ENCODE data around the gene HSD17B12.
A peak's percentile ranks its signal among the peaks of the same experiment; 100 is the strongest.

The HSD17B12 gene

DNA sequence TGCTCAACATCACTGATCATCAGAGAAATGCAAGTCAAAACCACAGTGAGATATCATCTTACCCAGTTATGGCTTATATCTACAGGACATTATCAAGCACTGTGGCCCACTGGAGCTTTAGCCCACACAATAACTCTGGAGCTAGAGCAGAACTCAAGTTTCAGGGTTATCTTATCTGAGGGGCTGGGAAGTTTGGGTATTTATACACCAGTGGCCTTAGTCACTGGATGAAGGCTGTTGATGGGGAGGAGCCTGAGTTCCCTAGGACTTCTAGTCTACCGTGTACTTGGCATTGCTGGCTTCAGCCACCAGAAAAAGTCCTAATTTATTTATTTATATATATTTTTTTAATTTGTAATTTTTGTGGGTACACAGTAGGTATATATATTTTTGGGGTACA, 19.3 kb downstream of the HSD17B12 start:
- TF ChIP-seq, protein P1, sequence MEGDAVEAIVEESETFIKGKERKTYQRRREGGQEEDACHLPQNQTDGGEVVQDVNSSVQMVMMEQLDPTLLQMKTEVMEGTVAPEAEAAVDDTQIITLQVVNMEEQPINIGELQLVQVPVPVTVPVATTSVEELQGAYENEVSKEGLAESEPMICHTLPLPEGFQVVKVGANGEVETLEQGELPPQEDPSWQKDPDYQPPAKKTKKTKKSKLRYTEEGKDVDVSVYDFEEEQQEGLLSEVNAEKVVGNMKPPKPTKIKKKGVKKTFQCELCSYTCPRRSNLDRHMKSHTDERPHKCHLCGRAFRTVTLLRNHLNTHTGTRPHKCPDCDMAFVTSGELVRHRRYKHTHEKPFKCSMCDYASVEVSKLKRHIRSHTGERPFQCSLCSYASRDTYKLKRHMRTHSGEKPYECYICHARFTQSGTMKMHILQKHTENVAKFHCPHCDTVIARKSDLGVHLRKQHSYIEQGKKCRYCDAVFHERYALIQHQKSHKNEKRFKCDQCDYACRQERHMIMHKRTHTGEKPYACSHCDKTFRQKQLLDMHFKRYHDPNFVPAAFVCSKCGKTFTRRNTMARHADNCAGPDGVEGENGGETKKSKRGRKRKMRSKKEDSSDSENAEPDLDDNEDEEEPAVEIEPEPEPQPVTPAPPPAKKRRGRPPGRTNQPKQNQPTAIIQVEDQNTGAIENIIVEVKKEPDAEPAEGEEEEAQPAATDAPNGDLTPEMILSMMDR (conservative IDR thresholded peaks at IDR 0.05): no peak
- no peak for TF ChIP-seq ZFX (IDR thresholded peaks at IDR 0.05)
- H3K27ac ChIP-seq: no peak overlapping the region

DNA sequence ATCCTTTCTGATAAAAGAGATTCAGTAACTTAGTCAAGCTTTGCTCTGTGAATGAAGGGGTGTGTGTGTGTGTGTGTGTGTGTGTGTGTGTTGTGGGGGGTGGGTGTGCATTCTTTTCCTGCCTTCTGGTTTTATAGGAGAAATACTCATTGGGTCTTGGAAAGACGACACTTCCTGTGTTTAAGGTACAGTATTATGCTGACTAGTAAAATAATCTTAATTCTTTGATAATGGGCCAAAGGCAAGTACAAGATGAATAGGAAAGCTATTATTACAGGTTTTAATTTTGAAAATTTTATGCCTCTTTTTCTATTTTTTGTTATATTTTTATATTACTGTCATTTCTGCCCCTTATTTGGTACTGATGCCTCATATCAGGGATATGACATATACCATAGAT, 26.1 kb downstream of the HSD17B12 start:
- no peak overlapping the region for H3K27ac ChIP-seq
- TF ChIP-seq, protein P1 (conservative IDR thresholded peaks at IDR 0.05): no peak
- no peak for TF ChIP-seq ZFX (IDR thresholded peaks at IDR 0.05)

DNA sequence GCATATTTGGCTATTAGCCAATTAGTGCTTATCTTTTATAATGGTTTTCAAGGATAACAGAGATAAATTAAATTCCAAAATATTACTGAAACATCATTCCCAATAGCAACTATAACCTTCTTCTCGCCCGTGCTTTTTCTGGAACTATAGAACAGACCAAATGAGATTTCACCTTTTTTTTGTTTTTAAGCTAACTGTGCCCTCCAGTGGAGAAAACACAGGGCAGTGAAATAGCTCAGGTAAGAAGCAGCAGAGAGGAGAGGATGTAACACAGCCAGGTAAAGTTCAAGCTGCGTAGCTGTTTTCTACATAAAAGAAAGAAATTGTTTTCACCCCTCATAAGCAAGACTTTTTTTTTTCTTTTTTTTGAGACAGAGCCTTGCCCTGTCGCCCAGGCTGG, 28.2 kb downstream of the HSD17B12 start:
- H3K27ac ChIP-seq: no peak overlapping the region
- no peak for TF ChIP-seq ZFX (IDR thresholded peaks at IDR 0.05)
- TF ChIP-seq, protein P1 (conservative IDR thresholded peaks at IDR 0.05): peak; percentile 76

DNA sequence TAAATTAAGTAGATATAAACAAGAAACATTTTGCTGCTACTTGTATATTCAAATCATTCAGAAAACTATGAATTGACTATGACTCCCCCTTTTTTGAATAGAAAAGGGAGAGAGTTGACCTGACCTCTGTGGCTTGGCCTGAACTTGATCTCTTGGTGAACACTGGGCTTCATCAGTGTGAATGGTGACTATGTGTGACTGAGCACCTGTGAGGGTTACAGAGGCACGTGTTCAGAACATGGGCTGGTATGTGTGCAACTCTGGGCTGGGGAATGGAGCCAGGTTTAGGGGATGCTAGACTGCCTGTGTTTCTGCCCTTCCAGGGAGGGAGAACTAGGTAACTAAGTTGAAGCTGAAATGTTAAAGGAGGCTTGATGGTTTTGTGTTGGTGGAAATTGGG, 29.2 kb downstream of the HSD17B12 start:
- H3K27ac ChIP-seq: no peak overlapping the region
- TF ChIP-seq, protein P1 (conservative IDR thresholded peaks at IDR 0.05): no peak

DNA sequence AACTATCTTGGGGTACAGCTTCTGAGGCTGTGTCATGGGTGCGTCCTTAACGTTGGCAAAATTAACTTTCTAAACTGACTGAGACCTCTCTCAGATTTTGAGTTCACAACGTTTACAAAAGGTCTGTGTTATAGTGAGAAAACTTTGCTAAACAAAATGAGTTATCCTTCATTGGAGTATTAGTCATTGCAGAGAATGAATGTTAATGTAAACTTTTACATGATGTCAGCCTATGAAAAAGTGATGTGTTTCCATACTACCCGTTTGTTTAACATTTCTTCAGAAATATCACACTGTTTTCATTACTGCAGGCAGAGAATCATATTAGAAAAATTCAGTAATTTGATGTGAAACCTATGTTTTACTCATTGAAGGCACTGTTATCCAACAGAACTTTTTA, 32.1 kb downstream of the HSD17B12 start:
- no peak overlapping the region for H3K27ac ChIP-seq
- TF ChIP-seq, protein P1 (conservative IDR thresholded peaks at IDR 0.05): no peak
- no peak for TF ChIP-seq ZFX (IDR thresholded peaks at IDR 0.05)

DNA sequence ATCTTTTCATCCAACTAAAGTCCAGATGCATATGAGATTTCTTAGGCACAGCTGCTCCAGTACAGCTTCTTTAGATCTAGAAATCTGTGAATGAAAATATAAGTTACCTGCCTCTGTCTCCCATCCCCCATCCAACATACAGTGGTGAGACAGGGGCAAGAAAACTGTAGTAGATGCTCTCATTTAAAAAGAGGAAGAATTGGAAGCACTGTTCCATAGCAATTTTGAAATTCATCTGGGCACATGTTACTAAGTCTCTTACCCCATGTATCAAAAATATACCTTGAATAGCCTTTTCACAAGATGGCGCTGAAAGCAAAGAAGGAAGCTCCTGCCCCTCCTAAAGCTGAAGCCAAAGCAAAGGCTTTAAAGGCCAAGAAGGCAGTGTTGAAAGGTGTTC, 37.8 kb downstream of the HSD17B12 start:
- no peak for TF ChIP-seq ZFX (IDR thresholded peaks at IDR 0.05)
- TF ChIP-seq, protein P1 (conservative IDR thresholded peaks at IDR 0.05): no peak
- no peak overlapping the region for H3K27ac ChIP-seq

DNA sequence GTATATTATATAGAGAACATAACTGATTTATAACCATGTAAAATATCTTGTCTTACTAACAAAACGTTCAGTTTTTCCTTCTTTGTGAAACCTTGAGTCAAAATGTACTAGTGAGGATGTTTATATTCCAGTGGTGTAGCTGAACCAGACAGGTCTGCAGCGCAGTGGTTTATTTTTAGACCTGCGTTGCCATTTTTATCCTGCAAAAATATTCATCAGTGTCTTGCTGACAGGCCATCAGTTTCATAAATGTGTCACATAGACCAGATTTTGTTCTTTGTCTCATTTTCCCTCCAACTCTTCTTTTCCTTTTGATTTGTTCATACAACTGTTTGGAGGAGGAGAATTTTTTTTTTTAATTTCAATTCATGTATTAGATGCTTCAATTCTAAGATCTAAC, 43.1 kb downstream of the HSD17B12 start:
- TF ChIP-seq, protein P1 (conservative IDR thresholded peaks at IDR 0.05): no peak
- TF ChIP-seq ZFX (IDR thresholded peaks at IDR 0.05): no peak
- H3K27ac ChIP-seq: no peak overlapping the region

Measured in C4-2B (cell line).